ENCODE data around the gene POLG2.
"Not testable (repeated sequence)": the region's sequence is repeated elsewhere in the genome, so short reads cannot be mapped to it uniquely, and the experiment has no call there.

The POLG2 gene

GRCh38 chr17:64480951-64481350 lies 15.9 kb downstream of the POLG2 start:
- DNase-seq: no peak

- DNase-seq: no peak
Observed at GRCh38 chr17:64477849-64478248, 19.0 kb downstream of the POLG2 start.

GRCh38 chr17:64472564-64472963 lies 24.3 kb downstream of the POLG2 start:
- no peak for DNase-seq

GRCh38 chr17:64471440-64471839 lies 25.4 kb downstream of the POLG2 start:
- DNase-seq: no peak

- DNase-seq: no peak
Observed at GRCh38 chr17:64470625-64471024, 26.2 kb downstream of the POLG2 start.

GRCh38 chr17:64466834-64467233 lies 30.0 kb downstream of the POLG2 start:
- DNase-seq: not testable (repeated sequence)

GRCh38 chr17:64466019-64466735 lies 30.7 kb downstream of the POLG2 start:
- DNase-seq: no peak

- DNase-seq: no peak
Observed at GRCh38 chr17:64461788-64462187, 35.1 kb downstream of the POLG2 start.

- DNase-seq: no peak
Observed at GRCh38 chr17:64460955-64461354, 35.9 kb downstream of the POLG2 start.

GRCh38 chr17:64459818-64460217 lies 37.0 kb downstream of the POLG2 start:
- not testable (repeated sequence) for DNase-seq

- DNase-seq: no peak
Observed at GRCh38 chr17:64459284-64459747, 37.5 kb downstream of the POLG2 start.

- DNase-seq: no peak
Observed at GRCh38 chr17:64458756-64459155, 38.1 kb downstream of the POLG2 start.

- DNase-seq: no peak
Observed at GRCh38 chr17:64457156-64457555, 39.7 kb downstream of the POLG2 start.

- peak; percentile 59 to 75 for DNase-seq
Observed at GRCh38 chr17:64455993-64456885, 40.6 kb downstream of the POLG2 start.

GRCh38 chr17:64449545-64449944 lies 47.3 kb downstream of the POLG2 start:
- peak; percentile 37 to 72 for DNase-seq

- DNase-seq: peak; percentile 98 to 99
Observed at GRCh38 chr17:64448665-64449512, 48.0 kb downstream of the POLG2 start, which contains the start of gene MILR1. Gene MILR1, plus strand, starts transcription at chr17:64449115. Its CDS starts 54 bp downstream, at chr17:64449169.

- no peak for DNase-seq
Observed at GRCh38 chr17:64447526-64447925, 49.3 kb downstream of the POLG2 start.

GRCh38 chr17:64443086-64443760 lies 53.6 kb downstream of the POLG2 start:
- no peak for DNase-seq

GRCh38 chr17:64442541-64442971 lies 54.3 kb downstream of the POLG2 start:
- no peak for DNase-seq

- DNase-seq: peak; percentile 93
Observed at GRCh38 chr17:64441772-64442540, 54.9 kb downstream of the POLG2 start.

GRCh38 chr17:64439956-64440355 lies 56.9 kb downstream of the POLG2 start:
- peak; percentile 10 to 37 for DNase-seq

Data from inflammatory macrophage (primary cell).